ENCODE results near the gene RASL11A. TPM values are rescaled to one million over a fixed set of nuclear protein-coding genes. Genes with fewer than 3 reads are reported as not detected.

The RASL11A gene, protein sequence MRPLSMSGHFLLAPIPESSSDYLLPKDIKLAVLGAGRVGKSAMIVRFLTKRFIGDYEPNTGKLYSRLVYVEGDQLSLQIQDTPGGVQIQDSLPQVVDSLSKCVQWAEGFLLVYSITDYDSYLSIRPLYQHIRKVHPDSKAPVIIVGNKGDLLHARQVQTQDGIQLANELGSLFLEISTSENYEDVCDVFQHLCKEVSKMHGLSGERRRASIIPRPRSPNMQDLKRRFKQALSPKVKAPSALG
- 0.41 and 1.4 TPM in 2 replicates for polyA plus RNA-seq

DNA sequence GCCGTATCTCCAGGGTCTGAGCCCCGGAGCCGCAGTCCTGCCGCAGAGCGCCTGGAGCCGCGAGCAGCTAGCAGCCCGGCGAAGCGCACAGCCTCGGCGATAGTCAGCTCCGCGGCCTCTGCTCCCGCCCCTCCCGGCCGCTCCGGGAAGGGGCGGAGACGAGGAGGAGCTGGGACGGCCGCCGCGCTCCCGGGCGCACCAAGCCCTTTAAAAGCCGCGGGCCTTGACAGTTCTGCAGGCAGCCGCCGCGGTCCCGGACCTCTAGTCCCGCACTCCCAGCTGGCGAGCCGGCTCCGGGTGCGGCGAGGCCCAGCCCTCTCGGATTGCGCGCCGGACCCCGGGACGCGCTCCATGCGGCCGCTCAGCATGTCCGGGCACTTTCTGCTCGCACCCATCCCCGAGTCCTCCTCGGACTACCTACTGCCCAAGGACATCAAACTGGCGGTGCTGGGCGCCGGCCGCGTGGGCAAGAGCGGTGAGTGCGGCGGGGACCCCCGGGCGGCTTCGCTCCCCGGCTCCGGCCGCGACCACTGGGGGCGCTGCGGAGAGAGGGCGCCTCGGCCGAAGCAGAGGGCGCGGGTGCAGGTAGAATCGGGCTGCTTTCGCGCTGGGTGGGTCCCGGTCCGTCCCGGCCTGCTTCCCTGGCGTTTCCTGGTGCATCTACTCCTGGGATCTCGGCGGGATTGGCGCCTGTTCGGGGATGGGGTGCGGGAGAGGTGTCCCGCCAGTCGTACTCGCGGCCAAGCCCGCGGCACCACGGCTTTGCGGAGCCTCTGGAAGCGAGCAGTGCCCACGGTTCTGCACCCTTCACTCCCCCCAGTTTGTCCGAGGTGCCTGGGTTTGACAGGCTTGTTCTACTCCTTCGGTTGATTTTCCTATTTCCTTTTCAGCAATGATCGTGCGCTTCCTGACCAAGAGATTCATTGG, at the start of gene RASL11A:
Gene RASL11A, plus strand, starts transcription at position 237 of the 927 bp plus-strand sequence. Its CDS starts 115 bp downstream, at position 352.

DNA sequence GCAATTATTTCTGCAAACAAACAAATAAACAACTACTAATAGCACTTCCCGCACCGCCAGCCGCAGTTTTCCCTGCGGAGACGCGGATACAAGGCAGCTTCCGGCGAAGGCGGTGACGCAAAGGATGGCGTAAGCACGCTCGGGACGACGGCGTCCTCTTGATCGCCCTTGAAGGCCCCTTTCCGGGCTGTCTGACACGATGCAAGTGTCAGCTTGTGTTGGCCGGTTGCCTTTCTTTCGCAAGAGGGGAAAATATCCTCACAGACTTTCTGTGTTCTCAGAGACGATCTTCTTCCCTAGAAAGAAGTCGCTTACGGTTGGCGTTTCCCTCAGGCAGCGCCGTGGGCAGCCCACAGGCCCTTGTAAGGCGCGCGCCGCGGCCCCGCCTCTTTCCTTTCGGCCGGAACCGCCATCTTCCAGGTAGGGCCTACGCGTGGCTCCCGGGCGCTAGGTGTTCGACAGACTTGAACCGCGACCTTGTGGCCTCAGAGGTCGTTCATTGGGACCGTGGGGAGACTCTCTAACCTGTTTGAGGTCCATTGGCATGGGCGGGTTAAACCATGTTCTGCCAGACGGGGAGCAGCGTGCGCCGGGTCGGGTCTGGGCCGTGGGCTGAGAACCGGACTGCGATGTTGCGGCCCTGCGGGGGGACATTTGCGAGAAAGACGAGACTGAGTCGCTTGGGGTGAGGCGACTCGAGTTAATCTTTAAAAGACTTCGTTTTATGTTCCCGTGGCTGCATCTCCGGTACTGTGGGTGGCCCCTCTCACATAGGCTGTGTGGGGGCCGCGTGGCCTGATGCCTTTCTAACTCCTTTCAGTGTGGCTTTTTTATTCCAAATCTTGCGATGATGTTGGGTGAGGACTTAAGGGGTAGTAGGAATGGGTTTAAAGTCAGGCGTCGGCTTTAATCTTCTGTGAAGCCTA, 19.2 kb upstream of the RASL11A start, which contains the start of gene RPL21:
Gene RPL21, plus strand, starts transcription at position 393 of the 926 bp plus-strand sequence. CDS start 2,219 bp downstream, outside the sequence.

Other genes starting within 250 kb of the RASL11A start
- gene USP12, start 99.0 kb upstream of the RASL11A start, polyA plus RNA-seq: 15.1 and 15.2 TPM in 2 replicates
- 513 and 685 TPM in 2 replicates for gene RPL21, start 19.3 kb upstream of the RASL11A start, polyA plus RNA-seq
- gene GTF3A, start 153.8 kb downstream of the RASL11A start, polyA plus RNA-seq: 151 and 166 TPM in 2 replicates
- 234 and 269 TPM in 2 replicates for gene MTIF3, start 179.7 kb downstream of the RASL11A start, polyA plus RNA-seq

Data from Purkinje cell (primary cell).